C4-2B (cell line): Measurements from ENCODE around the gene LAIR2.

ENCODE experiments used
- CTCF ChIP-seq: fragments of 450-650 bp; conservative IDR thresholded peaks from 2 replicates; pipeline ENCODE4 v1.5.1; 2017; ENCODE audit warnings: mild to moderate bottlenecking
- ZFX ChIP-seq: fragments of 450-650 bp; IDR thresholded peaks from 2 replicates; pipeline ENCODE4 v1.6.1; 2017

GRCh38 chr19:54458648-54459281, 43.9 kb upstream of the LAIR2 start:
- TF ChIP-seq CTCF (no peak), ZFX (no peak)
